SK-N-SH (cell line): Measurements from ENCODE around the gene PALM3. TPM values are rescaled to one million over a fixed set of nuclear protein-coding genes. Genes with fewer than 3 reads are reported as not detected.

Experiments used
- CTCF ChIA-PET: fragments of 300-600, 350-600 bp; formaldehyde crosslinking; extraction: SDS; loops from one replicate; lab custom pipeline; 2021; lab: Yijun Ruan, JAX
- POLR2A ChIA-PET: fragments of 350-600 bp; sonication (Branson Sonifier 250); formaldehyde crosslinking; extraction: SDS; loops from one replicate; lab custom pipeline; 2020; ENCODE audit warnings: antibody characterized with exemption, inconsistent platforms; lab: Yijun Ruan, JAX
- DNase-seq: peaks from one replicate; pipeline ENCODE4 v3.0.0; 2012
- H2AFZ ChIP-seq: fragments of 200-600 bp; sonication (generic); 2 replicates; pipeline ENCODE4 v1.8.1; 2016; ENCODE audit warnings: antibody characterized with exemption, mild to moderate bottlenecking, low read depth
- H3F3A ChIP-seq: fragments of 200-600 bp; sonication (generic); replicated peaks from 2 replicates; pipeline ENCODE3; 2016; ENCODE audit warnings: antibody characterized with exemption, mild to moderate bottlenecking; ENCODE audit not compliant: insufficient read depth
- H3K27ac ChIP-seq, 2 experiments: fragments of 200-500 bp in 1 of 2; fragments of 200-600 bp in 1 of 2; sonication (Bioruptor generic) in 1 of 2; sonication (generic), shearing (Covaris generic) in 1 of 2; 2 replicates each; pipeline versions ENCODE4 v1.5.1 to v1.6.1; 2014 to 2016; ENCODE audit warnings: low read depth in 2 of 2, inconsistent platforms in 1 of 2, low read length in 1 of 2, mild to moderate bottlenecking in 1 of 2, mixed read lengths in 1 of 2
- H3K27me3 ChIP-seq: fragments of 200-600 bp; sonication (generic), shearing (Covaris generic); 2 replicates; pipeline ENCODE4 v1.6.1; 2016; ENCODE audit warnings: mixed run types; ENCODE audit not compliant: insufficient read depth
- H3K36me3 ChIP-seq, 2 experiments: fragments of 200-500 bp in 1 of 2; fragments of 200-600 bp in 1 of 2; sonication (Bioruptor generic) in 1 of 2; sonication (generic) in 1 of 2; replicated peaks in 1 of 2; 2 replicates each; pipeline versions ENCODE3 to v1.5.1; 2014 to 2016; ENCODE audit warnings: low read length in 1 of 2, mild to moderate bottlenecking in 1 of 2; ENCODE audit not compliant: insufficient read depth in 2 of 2, control insufficient read depth in 1 of 2
- H3K4me1 ChIP-seq, 2 experiments: fragments of 200-500 bp in 1 of 2; fragments of 200-600 bp in 1 of 2; sonication (Bioruptor generic) in 1 of 2; sonication (generic), shearing (Covaris generic) in 1 of 2; 2 replicates each; pipeline versions ENCODE4 v1.5.1 to v1.6.1; 2014 to 2016; ENCODE audit warnings: low read depth in 1 of 2, low read length in 1 of 2, mixed run types in 1 of 2; ENCODE audit not compliant: insufficient read depth in 2 of 2, control insufficient read depth in 1 of 2
- H3K4me2 ChIP-seq: fragments of 200-600 bp; sonication (generic), shearing (Covaris generic); 2 replicates; pipeline ENCODE4 v1.6.1; 2017; ENCODE audit warnings: mixed run types
- H3K4me3 ChIP-seq, 2 experiments: fragments of 200-500 bp in 1 of 2; fragments of 200-600 bp in 1 of 2; sonication (Bioruptor generic) in 1 of 2; sonication (generic), shearing (Covaris generic) in 1 of 2; 2 replicates each; pipeline versions ENCODE4 v1.5.1 to v1.8.1; 2014 to 2016; ENCODE audit warnings: low read depth in 2 of 2, inconsistent platforms in 1 of 2, low read length in 1 of 2, mild to moderate bottlenecking in 1 of 2, mixed read lengths in 1 of 2, moderate library complexity in 1 of 2
- H3K79me2 ChIP-seq: fragments of 200-600 bp; sonication (generic); 2 replicates; pipeline ENCODE4 v1.8.1; 2017; ENCODE audit warnings: mild to moderate bottlenecking; ENCODE audit not compliant: insufficient read depth
- H3K9ac ChIP-seq: fragments of 200-600 bp; sonication (generic); 2 replicates; pipeline ENCODE4 v1.6.1; 2017; ENCODE audit warnings: mixed run types
- H3K9me2 ChIP-seq: fragments of 200-600 bp; sonication (generic); 2 replicates; pipeline ENCODE4 v1.6.1; 2017; ENCODE audit warnings: mixed run types
- H3K9me3 ChIP-seq: fragments of 200-600 bp; sonication (generic); 2 replicates; pipeline ENCODE4 v1.6.1; 2017; ENCODE audit warnings: mixed run types, mild to moderate bottlenecking, moderate library complexity
- H4K20me1 ChIP-seq: fragments of 200-600 bp; sonication (generic); 2 replicates; pipeline ENCODE4 v1.6.1; 2017; ENCODE audit warnings: mild to moderate bottlenecking, mixed run types; ENCODE audit not compliant: insufficient read depth
- CHD2 ChIP-seq: fragments of 150-350 bp; IDR thresholded peaks from 2 replicates; pipeline ENCODE4 v1.6.1; 2018; ENCODE audit warnings: low read length; ENCODE audit not compliant: partially characterized antibody
- EP300 ChIP-seq, 2 experiments: IDR thresholded peaks; 2 replicates each; pipeline versions ENCODE4 v1.4.0 to v1.6.1; 2012; ENCODE audit warnings: borderline replicate concordance in 1 of 2, low read depth in 1 of 2, low read length in 1 of 2
- EZH2phosphoT487 ChIP-seq: fragments of 200-600 bp; sonication (generic); IDR thresholded peaks from 2 replicates; pipeline ENCODE4 v1.6.1; 2017; ENCODE audit warnings: low read depth, mixed run types, mild to moderate bottlenecking, antibody characterized with exemption, moderate library complexity, borderline replicate concordance
- FOSL2 ChIP-seq: IDR thresholded peaks from 2 replicates; pipeline ENCODE4 v1.4.0; 2012; ENCODE audit warnings: low read depth, mild to moderate bottlenecking, moderate library complexity, borderline replicate concordance
- FOXJ3 ChIP-seq: sonication (generic); formaldehyde crosslinking; IDR thresholded peaks from 2 replicates; pipeline ENCODE4 v1.5.1; 2020; ENCODE audit warnings: mild to moderate bottlenecking, missing genetic modification reagents
- FOXM1 ChIP-seq: IDR thresholded peaks from 2 replicates; pipeline ENCODE4 v1.4.0; 2012; ENCODE audit warnings: low read depth, mild to moderate bottlenecking
- GABPA ChIP-seq: IDR thresholded peaks from 2 replicates; pipeline ENCODE4 v1.4.0; 2012; ENCODE audit warnings: low read depth, mild to moderate bottlenecking
- JUND ChIP-seq: IDR thresholded peaks from 2 replicates; pipeline ENCODE4 v1.4.0; 2012
- MXI1 ChIP-seq: IDR thresholded peaks from 2 replicates; pipeline ENCODE4 v1.6.1; 2012; ENCODE audit warnings: mild to moderate bottlenecking, low read depth, low read length, improper control_type of control experiment
- NFIC ChIP-seq: IDR thresholded peaks from 2 replicates; pipeline ENCODE4 v1.4.0; 2012; ENCODE audit warnings: borderline replicate concordance
- NRF1 ChIP-seq: IDR thresholded peaks from 2 replicates; pipeline ENCODE4 v1.6.1; 2012; ENCODE audit warnings: low read depth, mild to moderate bottlenecking, low read length
- POLR2AphosphoS5 ChIP-seq: IDR thresholded peaks from 2 replicates; pipeline ENCODE4 v1.6.1; 2012; ENCODE audit warnings: low read depth, low read length
- RCOR1 ChIP-seq: fragments of 150-350 bp; IDR thresholded peaks from 2 replicates; pipeline ENCODE4 v1.6.1; 2017; ENCODE audit warnings: antibody characterized with exemption, low read length
- RXRA ChIP-seq: IDR thresholded peaks from 2 replicates; pipeline ENCODE4 v1.4.0; 2012; ENCODE audit warnings: low read depth, mild to moderate bottlenecking, borderline replicate concordance
- SMC3 ChIP-seq: IDR thresholded peaks from 2 replicates; pipeline ENCODE4 v1.6.1; 2012; ENCODE audit warnings: low read depth, low read length, improper control_type of control experiment
- TAF1 ChIP-seq: IDR thresholded peaks from 2 replicates; pipeline ENCODE4 v1.6.1; 2012; ENCODE audit warnings: low read depth, mild to moderate bottlenecking, low read length, moderate library complexity, borderline replicate concordance
- TCF12 ChIP-seq: IDR thresholded peaks from 2 replicates; pipeline ENCODE4 v1.4.0; 2012
- TEAD4 ChIP-seq: IDR thresholded peaks from 2 replicates; pipeline ENCODE4 v1.4.0; 2012; ENCODE audit warnings: mild to moderate bottlenecking, borderline replicate concordance; ENCODE audit not compliant: insufficient read depth
- YY1 ChIP-seq: IDR thresholded peaks from 2 replicates; pipeline ENCODE4 v1.4.0; 2012; ENCODE audit warnings: low read depth, mild to moderate bottlenecking
- WGBS: methylation state at CpG from one replicate; pipeline ENCODE4 v1.1.6; 2017; ENCODE audit warnings: low lambda C conversion rate; 5-methylcytosine and 5-hydroxymethylcytosine counted together
- polyA plus RNA-seq, 3 experiments: library from polyadenylated mRNA; depleted of rRNA; stranded (reverse); fragments of >200 nt; gene quantifications; 2 replicates each; pipeline ENCODE4 v1.2.3, GENCODE V29; 2012
- TF ChIP-seq, protein P1 (sequence below): IDR thresholded peaks from 2 replicates; pipeline ENCODE4 v1.6.1; 2012; ENCODE audit warnings: mild to moderate bottlenecking, low read depth, low read length, moderate library complexity
- TF ChIP-seq, protein P2 (sequence below): IDR thresholded peaks from 2 replicates; pipeline ENCODE4 v1.4.0; 2012; ENCODE audit warnings: low read depth
- TF ChIP-seq, protein P3 (sequence below): IDR thresholded peaks from 2 replicates; pipeline ENCODE4; 2012
- TF ChIP-seq, protein P4 (sequence below): fragments of 150-350 bp; IDR thresholded peaks from 2 replicates; pipeline ENCODE4 v1.6.1; 2017; ENCODE audit warnings: antibody characterized with exemption, low read length, low read depth, borderline replicate concordance
- TF ChIP-seq, protein P5 (sequence below): fragments of 150-350 bp; IDR thresholded peaks from 2 replicates; pipeline ENCODE4 v1.6.1; 2016; ENCODE audit warnings: mild to moderate bottlenecking, low read depth, low read length

PALM3 gene
- polyA plus RNA-seq, 1 of the 3 experiments (the other 2 are of a cell fraction) = 5.5 TPM

DNA sequence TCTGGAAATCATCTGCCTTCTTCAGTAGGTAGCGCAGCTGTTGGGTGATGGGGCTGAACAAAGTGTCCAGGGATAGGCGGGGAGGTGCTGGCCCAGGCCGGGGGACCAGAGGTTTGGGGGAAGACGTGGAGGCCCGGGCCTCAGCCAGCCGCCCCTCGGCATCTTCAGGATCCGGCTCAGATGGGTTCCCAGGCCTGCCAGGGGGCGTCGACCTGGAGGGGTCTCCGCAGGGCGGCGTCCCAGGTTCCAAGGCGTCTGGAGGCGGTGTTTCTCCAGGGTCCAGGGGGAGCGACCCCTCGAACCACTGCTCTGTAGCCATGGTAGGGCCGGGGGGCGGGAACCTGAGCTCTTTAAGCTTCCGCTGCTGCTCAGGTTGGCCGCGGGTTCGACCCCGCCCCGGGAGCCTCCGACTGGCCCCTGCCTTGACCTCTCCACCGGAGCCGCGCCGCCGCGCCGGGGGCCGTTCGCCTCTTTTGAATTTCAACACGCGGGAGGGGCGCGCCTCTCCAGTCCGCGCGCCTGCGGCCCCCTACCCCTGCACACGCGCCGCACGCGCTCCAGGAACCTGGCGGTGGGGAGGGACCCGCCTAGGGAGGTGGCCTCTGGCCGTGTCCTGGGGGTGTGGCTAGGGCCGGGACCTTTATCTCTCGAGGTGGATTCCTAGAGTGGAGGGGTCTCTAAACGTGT is 23.6 kb upstream of the PALM3 start, which contains the start of gene C19orf67:
Gene C19orf67, minus strand, starts transcription at position 475 of the 687 bp plus-strand sequence. Its CDS starts 156 bp downstream, at position 319.
- 97% methylated on average over 33 of the region's 54 CpGs for WGBS
- CTCF ChIA-PET = interaction anchor here (0.8 to 6.6 kb wide), 2 partner anchors 13 to 206 kb away, joined by 3 to 37 read pairs; partner anchors contain the start of gene MISP3
- no peak for DNase-seq

DNA sequence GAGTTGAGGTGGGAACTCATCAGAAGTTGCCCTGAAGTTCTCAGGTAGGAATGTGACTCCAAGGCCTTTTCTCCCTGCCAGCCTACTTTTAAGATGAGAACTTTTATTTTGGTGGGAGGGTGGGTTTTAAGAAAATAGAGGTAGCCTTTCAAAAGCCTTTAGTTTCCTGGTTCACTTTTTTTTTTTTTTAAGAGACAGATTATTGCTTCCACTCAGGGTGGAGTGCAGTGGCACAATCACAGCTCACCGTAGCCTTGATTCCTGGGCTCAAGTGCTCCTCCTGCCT is 20.7 kb upstream of the PALM3 start:
- H2AFZ ChIP-seq = no peak overlapping the region
- H3K4me3 ChIP-seq = peak overlapping the region; percentile 68 to 77; a peak in 1 of 4 replicates
- H3K27me3 ChIP-seq = no peaks in the 10 kb centered on the region
- H3K4me2 ChIP-seq = peak overlapping the region; percentile 94
- peaks cover 3 to 12% of the 10 kb centered on the region in 2 experiments; a peak in 2 of 4 replicates for H3K4me1 ChIP-seq
- peaks cover 19% of the 10 kb centered on the region; the same call in 1 of the 2 replicates for H3K79me2 ChIP-seq
- no peaks in the 10 kb centered on the region for H3K9me3 ChIP-seq
- H3K9ac ChIP-seq = no peak overlapping the region
- CTCF ChIA-PET = interaction anchor here (0.8 to 6.6 kb wide), 5 partner anchors 9 to 54 kb away, joined by 3 to 37 read pairs (median 6); partner anchors contain the start of genes ASF1B, IL27RA and MISP3
- H3K36me3 ChIP-seq = peaks cover 6% of the 10 kb centered on the region in 2 experiments
- POLR2A ChIA-PET = interaction anchor here (0.6 to 1.4 kb wide), 2 partner anchors 53 to 54 kb away, joined by 3 to 5 read pairs; partner anchors contain the start of gene ASF1B
- no peak for DNase-seq
- no peaks in the 10 kb centered on the region for H4K20me1 ChIP-seq
- 35% methylated on average over 1 of the region's 1 CpG for WGBS
- H3K9me2 ChIP-seq = no peaks in the 10 kb centered on the region
- H3K27ac ChIP-seq = no peak overlapping the region
- peaks cover 14% of the 10 kb centered on the region for H3F3A ChIP-seq
- TF ChIP-seq FOXJ3 (CRISPR knock-in tag) = no peak
- TF ChIP-seq, protein P1, sequence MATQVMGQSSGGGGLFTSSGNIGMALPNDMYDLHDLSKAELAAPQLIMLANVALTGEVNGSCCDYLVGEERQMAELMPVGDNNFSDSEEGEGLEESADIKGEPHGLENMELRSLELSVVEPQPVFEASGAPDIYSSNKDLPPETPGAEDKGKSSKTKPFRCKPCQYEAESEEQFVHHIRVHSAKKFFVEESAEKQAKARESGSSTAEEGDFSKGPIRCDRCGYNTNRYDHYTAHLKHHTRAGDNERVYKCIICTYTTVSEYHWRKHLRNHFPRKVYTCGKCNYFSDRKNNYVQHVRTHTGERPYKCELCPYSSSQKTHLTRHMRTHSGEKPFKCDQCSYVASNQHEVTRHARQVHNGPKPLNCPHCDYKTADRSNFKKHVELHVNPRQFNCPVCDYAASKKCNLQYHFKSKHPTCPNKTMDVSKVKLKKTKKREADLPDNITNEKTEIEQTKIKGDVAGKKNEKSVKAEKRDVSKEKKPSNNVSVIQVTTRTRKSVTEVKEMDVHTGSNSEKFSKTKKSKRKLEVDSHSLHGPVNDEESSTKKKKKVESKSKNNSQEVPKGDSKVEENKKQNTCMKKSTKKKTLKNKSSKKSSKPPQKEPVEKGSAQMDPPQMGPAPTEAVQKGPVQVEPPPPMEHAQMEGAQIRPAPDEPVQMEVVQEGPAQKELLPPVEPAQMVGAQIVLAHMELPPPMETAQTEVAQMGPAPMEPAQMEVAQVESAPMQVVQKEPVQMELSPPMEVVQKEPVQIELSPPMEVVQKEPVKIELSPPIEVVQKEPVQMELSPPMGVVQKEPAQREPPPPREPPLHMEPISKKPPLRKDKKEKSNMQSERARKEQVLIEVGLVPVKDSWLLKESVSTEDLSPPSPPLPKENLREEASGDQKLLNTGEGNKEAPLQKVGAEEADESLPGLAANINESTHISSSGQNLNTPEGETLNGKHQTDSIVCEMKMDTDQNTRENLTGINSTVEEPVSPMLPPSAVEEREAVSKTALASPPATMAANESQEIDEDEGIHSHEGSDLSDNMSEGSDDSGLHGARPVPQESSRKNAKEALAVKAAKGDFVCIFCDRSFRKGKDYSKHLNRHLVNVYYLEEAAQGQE = no peak
- TF ChIP-seq, protein P2, sequence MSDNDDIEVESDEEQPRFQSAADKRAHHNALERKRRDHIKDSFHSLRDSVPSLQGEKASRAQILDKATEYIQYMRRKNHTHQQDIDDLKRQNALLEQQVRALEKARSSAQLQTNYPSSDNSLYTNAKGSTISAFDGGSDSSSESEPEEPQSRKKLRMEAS = no peak
- TF ChIP-seq, protein P3, sequence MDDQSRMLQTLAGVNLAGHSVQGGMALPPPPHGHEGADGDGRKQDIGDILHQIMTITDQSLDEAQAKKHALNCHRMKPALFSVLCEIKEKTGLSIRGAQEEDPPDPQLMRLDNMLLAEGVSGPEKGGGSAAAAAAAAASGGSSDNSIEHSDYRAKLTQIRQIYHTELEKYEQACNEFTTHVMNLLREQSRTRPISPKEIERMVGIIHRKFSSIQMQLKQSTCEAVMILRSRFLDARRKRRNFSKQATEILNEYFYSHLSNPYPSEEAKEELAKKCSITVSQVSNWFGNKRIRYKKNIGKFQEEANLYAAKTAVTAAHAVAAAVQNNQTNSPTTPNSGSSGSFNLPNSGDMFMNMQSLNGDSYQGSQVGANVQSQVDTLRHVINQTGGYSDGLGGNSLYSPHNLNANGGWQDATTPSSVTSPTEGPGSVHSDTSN = no peak
- no peak for TF ChIP-seq TCF12
- TF ChIP-seq NRF1 = no peak
- TF ChIP-seq EP300 (IDR thresholded peaks at IDR 0.05; ENCODE audit: borderline replicate concordance in 1 of 2, low read depth in 1 of 2, low read length in 1 of 2) = no peak
- TF ChIP-seq POLR2AphosphoS5 = no peak
- TF ChIP-seq FOSL2 = no peak
- no peak for TF ChIP-seq MXI1
- TF ChIP-seq EZH2phosphoT487 = no peak

More for the DNA sequence above, 23.6 kb upstream of the PALM3 start, which contains the start of gene C19orf67:
- Histone ChIP-seq H2AFZ (no peak within 1 kb of the TSS), H3K4me1 (peaks cover 3 to 12% of the 10 kb centered on the region in 2 experiments; a peak in 2 of 4 replicates), H3K4me3 (no peak within 1 kb of the TSS), H3K9me3 (no peaks in the 10 kb centered on the region), H3K9me2 (no peaks in the 10 kb centered on the region), H4K20me1 (peaks cover 4% of the 10 kb centered on the region; the same call in 1 of the 2 replicates), H3K27ac (no peak within 1 kb of the TSS), H3K79me2 (peaks cover 14% of the 10 kb centered on the region; the same call in 1 of the 2 replicates), H3K36me3 (peaks cover 14 to 16% of the 10 kb centered on the region in 2 experiments), H3K9ac (no peak within 1 kb of the TSS), H3F3A (peaks cover 17% of the 10 kb centered on the region), H3K4me2 (no peak within 1 kb of the TSS), H3K27me3 (no peaks in the 10 kb centered on the region)
- TF ChIP-seq FOXM1 (no peak), YY1 (no peak), SMC3 (no peak), RXRA (no peak), GABPA (no peak), POLR2AphosphoS5 (no peak), CHD2 (no peak), TAF1 (no peak), NFIC (no peak), FOXJ3 (CRISPR knock-in tag) (no peak), TCF12 (no peak), JUND (no peak), TEAD4 (no peak), RCOR1 (no peak)
- TF ChIP-seq, protein P4, sequence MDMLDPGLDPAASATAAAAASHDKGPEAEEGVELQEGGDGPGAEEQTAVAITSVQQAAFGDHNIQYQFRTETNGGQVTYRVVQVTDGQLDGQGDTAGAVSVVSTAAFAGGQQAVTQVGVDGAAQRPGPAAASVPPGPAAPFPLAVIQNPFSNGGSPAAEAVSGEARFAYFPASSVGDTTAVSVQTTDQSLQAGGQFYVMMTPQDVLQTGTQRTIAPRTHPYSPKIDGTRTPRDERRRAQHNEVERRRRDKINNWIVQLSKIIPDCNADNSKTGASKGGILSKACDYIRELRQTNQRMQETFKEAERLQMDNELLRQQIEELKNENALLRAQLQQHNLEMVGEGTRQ = no peak
- TF ChIP-seq, protein P5, sequence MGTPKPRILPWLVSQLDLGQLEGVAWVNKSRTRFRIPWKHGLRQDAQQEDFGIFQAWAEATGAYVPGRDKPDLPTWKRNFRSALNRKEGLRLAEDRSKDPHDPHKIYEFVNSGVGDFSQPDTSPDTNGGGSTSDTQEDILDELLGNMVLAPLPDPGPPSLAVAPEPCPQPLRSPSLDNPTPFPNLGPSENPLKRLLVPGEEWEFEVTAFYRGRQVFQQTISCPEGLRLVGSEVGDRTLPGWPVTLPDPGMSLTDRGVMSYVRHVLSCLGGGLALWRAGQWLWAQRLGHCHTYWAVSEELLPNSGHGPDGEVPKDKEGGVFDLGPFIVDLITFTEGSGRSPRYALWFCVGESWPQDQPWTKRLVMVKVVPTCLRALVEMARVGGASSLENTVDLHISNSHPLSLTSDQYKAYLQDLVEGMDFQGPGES = no peak
- POLR2A ChIA-PET = no interaction called here
